BLaER1 (cell line): ENCODE data around the gene MUC3A.
"Not testable (repeated sequence)": the region's sequence is repeated elsewhere in the genome, so short reads cannot be mapped to it uniquely, and the experiment has no call there.

Experiments
- H3K27ac ChIP-seq: shearing (Covaris generic); formaldehyde crosslinking; 2 replicates; pipeline ENCODE4 v1.8.1; 2022
- H3K27me3 ChIP-seq: shearing (Covaris generic); formaldehyde crosslinking; 2 replicates; pipeline ENCODE4 v1.8.1; 2022
- H3K36me3 ChIP-seq: shearing (Covaris generic); formaldehyde crosslinking; 2 replicates; pipeline ENCODE4 v1.8.1; 2022
- H3K4me1 ChIP-seq: shearing (Covaris generic); formaldehyde crosslinking; 2 replicates; pipeline ENCODE4 v1.8.1; 2022
- H3K4me2 ChIP-seq: shearing (Covaris generic); formaldehyde crosslinking; 2 replicates; pipeline ENCODE4 v1.8.1; 2022
- H3K4me3 ChIP-seq: shearing (Covaris generic); formaldehyde crosslinking; 2 replicates; pipeline ENCODE4 v1.8.1; 2022
- H3K9ac ChIP-seq: shearing (Covaris generic); formaldehyde crosslinking; 2 replicates; pipeline ENCODE4 v1.8.1; 2022
- H3K9me3 ChIP-seq: shearing (Covaris generic); formaldehyde crosslinking; 2 replicates; pipeline ENCODE4 v1.8.1; 2022
- H4K20me1 ChIP-seq: shearing (Covaris generic); formaldehyde crosslinking; 2 replicates; pipeline ENCODE4 v1.8.1; 2022
- Cebpa-rat ChIP-seq: shearing (Covaris generic); IDR thresholded peaks from 2 replicates; pipeline ENCODE4 v1.8.1; 2022

MUC3A gene

DNA sequence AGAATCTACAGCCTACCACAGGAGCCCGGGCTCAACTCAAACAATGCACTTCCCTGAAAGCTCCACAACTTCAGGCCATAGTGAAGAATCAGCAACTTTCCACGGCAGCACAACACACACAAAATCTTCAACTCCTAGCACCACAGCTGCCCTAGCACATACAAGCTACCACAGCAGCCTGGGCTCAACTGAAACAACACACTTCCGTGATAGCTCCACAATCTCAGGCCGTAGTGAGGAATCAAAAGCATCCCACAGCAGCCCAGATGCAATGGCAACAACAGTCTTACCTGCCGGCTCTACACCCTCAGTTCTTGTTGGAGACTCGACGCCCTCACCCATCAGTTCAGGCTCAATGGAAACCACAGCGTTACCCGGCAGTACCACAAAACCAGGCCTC, 42.3 kb downstream of the MUC3A start:
- Histone ChIP-seq H3K4me2 (no peak overlapping the region), H3K36me3 (no peaks in the 10 kb centered on the region), H3K27me3 (no peaks in the 10 kb centered on the region), H3K9me3 (peaks cover 33% of the 10 kb centered on the region), H4K20me1 (no peaks in the 10 kb centered on the region), H3K27ac (no peak overlapping the region), H3K4me1 (no peaks in the 10 kb centered on the region), H3K9ac (no peak overlapping the region), H3K4me3 (no peak overlapping the region)
- no peak for TF ChIP-seq Cebpa-rat

DNA sequence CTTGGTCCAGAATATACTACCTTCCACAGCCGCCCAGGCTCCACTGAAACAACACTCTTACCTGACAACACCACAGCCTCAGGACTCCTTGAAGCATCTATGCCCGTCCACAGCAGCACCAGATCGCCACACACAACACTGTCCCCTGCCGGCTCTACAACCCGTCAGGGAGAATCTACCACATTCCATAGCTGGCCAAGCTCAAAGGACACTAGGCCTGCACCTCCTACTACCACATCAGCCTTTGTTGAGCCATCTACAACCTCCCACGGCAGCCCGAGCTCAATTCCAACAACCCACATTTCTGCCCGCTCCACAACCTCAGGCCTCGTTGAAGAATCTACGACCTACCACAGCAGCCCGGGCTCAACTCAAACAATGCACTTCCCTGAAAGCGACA, 42.9 kb downstream of the MUC3A start:
- H3K27ac ChIP-seq, H3K4me3 ChIP-seq, H3K36me3 ChIP-seq, H3K27me3 ChIP-seq, H3K9ac ChIP-seq, H3K4me1 ChIP-seq, H3K4me2 ChIP-seq, H4K20me1 ChIP-seq: not testable (repeated sequence)
- H3K9me3 ChIP-seq: peaks cover 33% of the 10 kb centered on the region

DNA sequence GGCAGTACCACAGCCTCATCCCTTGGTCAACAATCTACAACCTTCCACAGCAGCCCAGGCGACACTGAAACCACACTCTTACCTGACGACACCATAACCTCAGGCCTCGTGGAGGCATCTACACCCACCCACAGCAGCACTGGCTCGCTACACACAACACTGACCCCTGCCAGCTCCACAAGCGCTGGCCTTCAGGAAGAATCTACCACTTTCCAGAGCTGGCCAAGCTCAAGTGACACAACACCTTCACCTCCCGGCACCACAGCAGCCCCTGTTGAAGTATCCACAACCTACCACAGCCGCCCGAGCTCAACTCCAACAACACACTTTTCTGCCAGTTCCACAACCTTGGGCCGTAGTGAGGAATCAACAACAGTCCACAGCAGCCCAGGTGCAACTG, 45.3 kb downstream of the MUC3A start:
- not testable (repeated sequence) for H3K36me3 ChIP-seq, H3K4me2 ChIP-seq, H3K4me3 ChIP-seq, H4K20me1 ChIP-seq, H3K9ac ChIP-seq, H3K4me1 ChIP-seq, H3K27ac ChIP-seq, H3K27me3 ChIP-seq
- H3K9me3 ChIP-seq: peaks cover 30% of the 10 kb centered on the region

DNA sequence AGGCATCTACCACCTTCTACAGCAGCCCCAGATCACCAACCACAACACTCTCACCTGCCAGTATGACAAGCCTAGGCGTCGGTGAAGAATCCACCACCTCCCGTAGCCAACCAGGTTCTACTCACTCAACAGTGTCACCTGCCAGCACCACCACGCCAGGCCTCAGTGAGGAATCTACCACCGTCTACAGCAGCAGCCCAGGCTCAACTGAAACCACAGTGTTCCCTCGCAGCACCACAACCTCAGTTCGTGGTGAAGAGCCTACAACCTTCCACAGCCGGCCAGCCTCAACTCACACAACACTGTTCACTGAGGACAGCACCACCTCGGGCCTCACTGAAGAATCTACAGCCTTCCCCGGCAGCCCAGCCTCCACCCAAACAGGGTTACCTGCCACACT, 49.2 kb downstream of the MUC3A start:
- H3K4me3 ChIP-seq, H3K4me2 ChIP-seq, H3K9ac ChIP-seq, H4K20me1 ChIP-seq, H3K27me3 ChIP-seq, H3K4me1 ChIP-seq, H3K27ac ChIP-seq, H3K36me3 ChIP-seq: not testable (repeated sequence)
- peaks cover 14% of the 10 kb centered on the region for H3K9me3 ChIP-seq

DNA sequence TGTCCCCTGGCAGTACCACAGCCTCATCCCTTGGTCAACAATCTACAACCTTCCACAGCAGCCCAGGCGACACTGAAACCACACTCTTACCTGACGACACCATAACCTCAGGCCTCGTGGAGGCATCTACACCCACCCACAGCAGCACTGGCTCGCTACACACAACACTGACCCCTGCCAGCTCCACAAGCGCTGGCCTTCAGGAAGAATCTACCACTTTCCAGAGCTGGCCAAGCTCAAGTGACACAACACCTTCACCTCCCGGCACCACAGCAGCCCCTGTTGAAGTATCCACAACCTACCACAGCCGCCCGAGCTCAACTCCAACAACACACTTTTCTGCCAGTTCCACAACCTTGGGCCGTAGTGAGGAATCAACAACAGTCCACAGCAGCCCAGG, 50.0 kb downstream of the MUC3A start:
- H3K27me3 ChIP-seq, H3K4me1 ChIP-seq, H3K9ac ChIP-seq, H3K27ac ChIP-seq, H3K4me2 ChIP-seq, H3K36me3 ChIP-seq, H4K20me1 ChIP-seq, H3K4me3 ChIP-seq: not testable (repeated sequence)
- H3K9me3 ChIP-seq: peaks cover 15% of the 10 kb centered on the region

DNA sequence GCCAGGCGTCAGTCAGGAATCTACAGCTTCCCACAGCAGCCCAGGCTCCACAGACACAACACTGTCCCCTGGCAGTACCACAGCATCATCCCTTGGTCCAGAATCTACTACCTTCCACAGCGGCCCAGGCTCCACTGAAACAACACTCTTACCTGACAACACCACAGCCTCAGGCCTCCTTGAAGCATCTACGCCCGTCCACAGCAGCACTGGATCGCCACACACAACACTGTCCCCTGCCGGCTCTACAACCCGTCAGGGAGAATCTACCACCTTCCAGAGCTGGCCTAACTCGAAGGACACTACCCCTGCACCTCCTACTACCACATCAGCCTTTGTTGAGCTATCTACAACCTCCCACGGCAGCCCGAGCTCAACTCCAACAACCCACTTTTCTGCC, 50.7 kb downstream of the MUC3A start:
- H3K4me2 ChIP-seq, H3K4me3 ChIP-seq, H4K20me1 ChIP-seq, H3K27me3 ChIP-seq, H3K4me1 ChIP-seq, H3K9ac ChIP-seq, H3K27ac ChIP-seq, H3K36me3 ChIP-seq: not testable (repeated sequence)
- H3K9me3 ChIP-seq: peaks cover 15% of the 10 kb centered on the region

DNA sequence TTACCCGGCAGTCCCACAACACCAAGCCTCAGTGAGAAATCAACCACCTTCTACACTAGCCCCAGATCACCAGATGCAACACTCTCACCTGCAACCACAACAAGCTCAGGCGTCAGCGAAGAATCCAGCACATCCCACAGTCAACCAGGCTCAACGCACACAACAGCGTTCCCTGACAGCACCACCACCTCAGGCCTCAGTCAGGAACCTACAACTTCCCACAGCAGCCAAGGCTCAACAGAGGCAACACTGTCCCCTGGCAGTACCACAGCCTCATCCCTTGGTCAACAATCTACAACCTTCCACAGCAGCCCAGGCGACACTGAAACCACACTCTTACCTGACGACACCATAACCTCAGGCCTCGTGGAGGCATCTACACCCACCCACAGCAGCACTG, 53.0 kb downstream of the MUC3A start:
- peaks cover 15% of the 10 kb centered on the region for H3K9me3 ChIP-seq
- not testable (repeated sequence) for H3K27ac ChIP-seq, H3K4me2 ChIP-seq, H3K36me3 ChIP-seq, H4K20me1 ChIP-seq, H3K4me1 ChIP-seq, H3K27me3 ChIP-seq, H3K9ac ChIP-seq, H3K4me3 ChIP-seq

DNA sequence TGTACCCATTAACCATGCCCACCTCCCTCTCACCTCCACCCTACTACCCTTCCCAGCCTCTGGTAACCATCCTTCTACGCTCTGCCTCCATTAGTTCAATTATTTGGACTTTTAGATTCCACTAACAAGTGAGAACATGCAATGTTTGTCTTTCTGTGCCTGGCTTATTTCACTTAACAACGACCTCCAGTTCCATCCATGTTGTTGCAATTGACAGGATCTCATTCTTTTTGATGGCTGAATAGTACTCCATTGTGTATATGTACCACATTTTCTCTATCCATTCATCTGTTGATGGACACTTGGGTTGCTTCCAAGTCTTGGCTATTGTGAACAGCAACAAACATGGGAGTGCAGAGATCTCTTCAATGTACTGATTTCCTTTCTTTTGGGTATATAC, 58.0 kb downstream of the MUC3A start:
- not testable (repeated sequence) for H3K9me3 ChIP-seq, H3K9ac ChIP-seq, H3K4me3 ChIP-seq, H4K20me1 ChIP-seq, H3K36me3 ChIP-seq, H3K4me1 ChIP-seq, H3K27ac ChIP-seq, H3K27me3 ChIP-seq, H3K4me2 ChIP-seq

DNA sequence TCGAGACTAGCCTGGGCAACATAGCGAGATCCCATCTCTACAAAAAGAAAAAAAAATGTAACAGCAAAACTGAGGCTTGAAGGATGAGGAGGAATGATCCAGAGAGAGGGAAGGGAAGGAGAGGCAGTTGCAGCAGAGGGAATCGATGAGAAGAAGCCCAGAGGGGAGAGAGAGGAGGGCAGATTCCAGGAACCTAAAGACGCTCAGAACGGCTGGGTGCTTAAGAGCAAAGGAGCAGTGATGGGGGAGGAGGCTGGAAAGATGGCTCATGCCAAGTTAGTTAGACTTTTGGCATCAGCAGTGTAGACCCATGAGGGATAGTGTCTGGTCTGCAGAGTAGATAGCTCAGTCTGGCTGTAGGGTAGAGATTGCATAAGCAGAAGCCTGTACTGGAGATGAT, 60.3 kb downstream of the MUC3A start:
- no peaks in the 10 kb centered on the region for H3K27me3 ChIP-seq

DNA sequence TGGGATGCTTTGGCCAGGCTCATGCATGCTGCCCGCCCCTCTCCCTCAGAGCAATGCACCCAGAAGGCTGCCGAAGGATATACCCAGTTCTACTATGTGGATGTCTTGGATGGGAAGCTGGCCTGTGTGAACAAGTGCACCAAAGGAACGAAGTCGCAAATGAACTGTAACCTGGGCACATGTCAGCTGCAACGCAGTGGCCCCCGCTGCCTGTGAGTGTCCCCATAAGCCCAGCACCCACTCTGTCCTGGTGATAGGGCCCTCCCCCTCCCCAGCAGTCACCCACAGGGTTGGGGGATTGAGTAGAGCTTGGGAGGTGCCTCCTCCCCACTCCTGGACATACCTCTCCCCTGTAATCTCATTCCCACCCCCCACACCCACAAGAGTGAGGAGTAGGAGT, 63.6 kb downstream of the MUC3A start:
- Histone ChIP-seq H3K27ac (no peak overlapping the region), H3K9me3 (no peaks in the 10 kb centered on the region), H4K20me1 (no peaks in the 10 kb centered on the region), H3K4me1 (peaks cover 39% of the 10 kb centered on the region), H3K9ac (no peak overlapping the region), H3K27me3 (no peaks in the 10 kb centered on the region), H3K4me3 (no peak overlapping the region), H3K4me2 (no peak overlapping the region; the same call in 1 of the 2 replicates), H3K36me3 (no peaks in the 10 kb centered on the region)
- no peak for TF ChIP-seq Cebpa-rat

More for the DNA sequence above, 60.3 kb downstream of the MUC3A start:
- Histone ChIP-seq H3K36me3 (no peaks in the 10 kb centered on the region), H4K20me1 (no peaks in the 10 kb centered on the region), H3K9ac (no peak overlapping the region), H3K9me3 (no peaks in the 10 kb centered on the region), H3K4me1 (peaks cover 18% of the 10 kb centered on the region; the same call in 1 of the 2 replicates), H3K4me2 (no peak overlapping the region), H3K27ac (no peak overlapping the region), H3K4me3 (no peak overlapping the region)
- TF ChIP-seq Cebpa-rat: no peak

DNA sequence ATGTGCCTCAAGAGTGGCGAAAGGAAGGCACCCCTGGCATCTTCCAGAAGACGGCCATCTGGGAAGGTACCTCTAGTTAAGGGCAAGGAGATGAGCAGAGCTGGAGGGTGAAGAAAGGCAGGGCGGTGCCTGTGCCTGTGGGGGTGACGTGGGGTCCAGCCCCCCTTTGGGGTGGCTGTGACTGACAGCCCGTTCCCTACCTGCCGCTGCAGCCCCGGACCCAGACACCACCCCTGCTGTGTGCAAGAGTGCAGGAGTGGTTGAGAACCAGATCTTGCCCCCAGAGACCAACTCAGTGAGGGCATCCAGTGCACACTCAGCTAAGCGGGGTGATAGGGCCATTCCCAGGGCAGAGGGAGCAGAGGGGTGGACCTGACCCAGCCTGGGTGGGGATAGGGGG, 66.3 kb downstream of the MUC3A start:
- no peak for TF ChIP-seq Cebpa-rat
- no peak overlapping the region for H3K9ac ChIP-seq
- H3K4me1 ChIP-seq: peaks cover 47% of the 10 kb centered on the region
- H4K20me1 ChIP-seq: no peaks in the 10 kb centered on the region
- no peaks in the 10 kb centered on the region for H3K36me3 ChIP-seq
- no peak overlapping the region for H3K4me3 ChIP-seq
- no peaks in the 10 kb centered on the region for H3K27me3 ChIP-seq
- no peak overlapping the region for H3K27ac ChIP-seq
- H3K4me2 ChIP-seq: peak overlapping the region; percentile 96
- no peaks in the 10 kb centered on the region for H3K9me3 ChIP-seq
